HUES64 (cell line): ENCODE results near the gene P4HB.

Experiments
- H3K27ac ChIP-seq: 2 replicates; pipeline ENCODE4 v1.7.0; 2013; ENCODE audit warnings: low read depth, low read length, inconsistent platforms
- H3K27me3 ChIP-seq: 2 replicates; pipeline ENCODE4 v1.6.1; 2013; ENCODE audit warnings: mild to moderate bottlenecking, low read length; ENCODE audit not compliant: insufficient read depth
- H3K36me3 ChIP-seq: 2 replicates; pipeline ENCODE4 v1.6.1; 2013; ENCODE audit warnings: mild to moderate bottlenecking, low read length; ENCODE audit not compliant: insufficient read depth
- H3K4me1 ChIP-seq: 2 replicates; pipeline ENCODE4 v1.6.1; 2013; ENCODE audit warnings: mild to moderate bottlenecking, low read length, moderate library complexity; ENCODE audit not compliant: insufficient read depth
- H3K4me3 ChIP-seq: 2 replicates; pipeline ENCODE4 v1.5.1; 2013; ENCODE audit warnings: mild to moderate bottlenecking, low read length, moderate library complexity
- H3K9ac ChIP-seq: 2 replicates; pipeline ENCODE4 v1.6.1; 2013; ENCODE audit warnings: mild to moderate bottlenecking, low read depth, low read length
- H3K9me3 ChIP-seq: 2 replicates; pipeline ENCODE4 v1.6.1; 2013; ENCODE audit warnings: low read depth, low read length; ENCODE audit not compliant: insufficient read depth
- WGBS: fragments of 150-250, 120-280 bp; methylation state at CpG from one replicate; pipeline ENCODE4 v1.1.7; 2013; ENCODE audit warnings: missing lambda C conversion rate; 5-methylcytosine and 5-hydroxymethylcytosine counted together

Gene P4HB

GRCh38 chr17:81804559-81805399 lies 55.6 kb downstream of the P4HB start:
- Histone ChIP-seq H3K27me3 (peaks cover 77% of the 10 kb centered on the region), H3K36me3 (no peaks in the 10 kb centered on the region), H3K9me3 (no peaks in the 10 kb centered on the region), H3K27ac (no peak overlapping the region), H3K9ac (no peak overlapping the region), H3K4me1 (no peaks in the 10 kb centered on the region), H3K4me3 (peak overlapping the region; percentile 39)
- WGBS = 9% methylated on average over 65 of the region's 65 CpGs

GRCh38 chr17:81803728-81804558 lies 56.4 kb downstream of the P4HB start, which contains the start of gene GCGR:
TSS of gene GCGR (plus strand) at chr17:81804150. CDS start at chr17:81809019, 4,869 bp downstream.
- peaks cover 77% of the 10 kb centered on the region for H3K27me3 ChIP-seq

GRCh38 chr17:81802856-81803643 lies 57.3 kb downstream of the P4HB start:
- Histone ChIP-seq H3K4me3 (no peak overlapping the region; the same call in 1 of the 2 replicates), H3K36me3 (no peaks in the 10 kb centered on the region), H3K9ac (no peak overlapping the region), H3K9me3 (no peaks in the 10 kb centered on the region), H3K27me3 (peaks cover 75% of the 10 kb centered on the region), H3K4me1 (no peaks in the 10 kb centered on the region), H3K27ac (no peak overlapping the region)
- 34% methylated on average over 26 of the region's 26 CpGs for WGBS

More at GRCh38 chr17:81803728-81804558, 56.4 kb downstream of the P4HB start, which contains the start of gene GCGR:
- H3K27ac ChIP-seq = no peak within 1 kb of the TSS
- no peaks in the 10 kb centered on the region for H3K4me1 ChIP-seq
- H3K4me3 ChIP-seq = peak within 1 kb of the TSS; percentile 40
- no peak within 1 kb of the TSS for H3K9ac ChIP-seq
- no peaks in the 10 kb centered on the region for H3K36me3 ChIP-seq
- whole genome bisulfite sequencing = 2% methylated on average over 108 of the region's 110 CpGs
- no peaks in the 10 kb centered on the region for H3K9me3 ChIP-seq

GRCh38 chr17:81802048-81802758 lies 58.1 kb downstream of the P4HB start:
- Histone ChIP-seq H3K9me3 (no peaks in the 10 kb centered on the region), H3K27ac (no peak overlapping the region), H3K4me1 (no peaks in the 10 kb centered on the region), H3K4me3 (no peak overlapping the region), H3K27me3 (peaks cover 69% of the 10 kb centered on the region), H3K36me3 (no peaks in the 10 kb centered on the region), H3K9ac (no peak overlapping the region)
- 86% methylated on average over 9 of the region's 9 CpGs for WGBS

GRCh38 chr17:81801327-81801726 lies 59.0 kb downstream of the P4HB start:
- Histone ChIP-seq H3K4me3 (no peak overlapping the region), H3K27ac (no peak overlapping the region), H3K9ac (no peak overlapping the region), H3K36me3 (no peaks in the 10 kb centered on the region), H3K4me1 (no peaks in the 10 kb centered on the region), H3K27me3 (peaks cover 60% of the 10 kb centered on the region), H3K9me3 (no peaks in the 10 kb centered on the region)
- WGBS = 89% methylated on average over 9 of the region's 9 CpGs

- no peaks in the 10 kb centered on the region for H3K27me3 ChIP-seq
- 56% methylated on average over 8 of the region's 8 CpGs for WGBS
These were observed 65.8 kb downstream of the P4HB start for GRCh38 chr17:81794509-81794908.

GRCh38 chr17:81794074-81794476 lies 66.3 kb downstream of the P4HB start:
- no peaks in the 10 kb centered on the region for H3K4me1 ChIP-seq
- H3K4me3 ChIP-seq = no peak overlapping the region
- H3K36me3 ChIP-seq = no peaks in the 10 kb centered on the region
- no peak overlapping the region for H3K27ac ChIP-seq
- H3K27me3 ChIP-seq = no peaks in the 10 kb centered on the region
- no peaks in the 10 kb centered on the region for H3K9me3 ChIP-seq
- H3K9ac ChIP-seq = no peak overlapping the region
- WGBS = 91% methylated on average over 3 of the region's 3 CpGs

More at GRCh38 chr17:81794509-81794908, 65.8 kb downstream of the P4HB start:
- Histone ChIP-seq H3K9ac (no peak overlapping the region), H3K36me3 (no peaks in the 10 kb centered on the region), H3K9me3 (no peaks in the 10 kb centered on the region), H3K27ac (no peak overlapping the region), H3K4me1 (no peaks in the 10 kb centered on the region), H3K4me3 (no peak overlapping the region)
